NCI-H1105 (cell line): ENCODE data around the gene GPR39.
A peak's percentile ranks its signal among the peaks of the same experiment; 100 is the strongest.
"Not testable (repeated sequence)": the region's sequence is repeated elsewhere in the genome, so short reads cannot be mapped to it uniquely, and the experiment has no call there.

Experiments
- DNase-seq: peaks from one replicate; lab custom pipeline; 2025; lab: John Stamatoyannopoulos, UW

GPR39 gene

GRCh38 chr2:132416723-132417395 lies at the start of gene GPR39:
TSS of gene GPR39 (plus strand) at chr2:132416805.
- DNase-seq, result no peak

- DNase-seq, result no peak
Measured at GRCh38 chr2:132368191-132368590, 48.4 kb upstream of the GPR39 start.

DNA sequence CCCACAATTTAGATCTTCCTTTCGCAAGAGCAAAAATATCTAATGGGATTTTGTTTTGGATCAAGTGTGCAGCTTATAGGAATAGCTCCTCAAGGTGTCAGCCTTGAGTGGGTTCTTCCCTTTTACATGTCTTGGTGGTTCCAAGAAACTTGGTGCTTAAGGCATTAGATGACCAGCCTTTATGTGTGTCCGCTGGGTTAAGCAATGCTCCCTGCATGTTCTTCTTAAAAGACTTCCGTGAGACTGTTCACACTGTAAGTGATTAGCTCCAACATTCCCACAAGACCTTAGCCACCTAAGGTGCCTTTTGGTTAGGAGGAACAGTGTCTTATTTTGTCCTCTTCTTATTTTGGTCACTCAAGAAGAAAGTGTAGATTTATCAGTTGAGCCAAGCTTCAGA lies 44.3 kb upstream of the GPR39 start:
- DNase-seq, result no peak

DNA sequence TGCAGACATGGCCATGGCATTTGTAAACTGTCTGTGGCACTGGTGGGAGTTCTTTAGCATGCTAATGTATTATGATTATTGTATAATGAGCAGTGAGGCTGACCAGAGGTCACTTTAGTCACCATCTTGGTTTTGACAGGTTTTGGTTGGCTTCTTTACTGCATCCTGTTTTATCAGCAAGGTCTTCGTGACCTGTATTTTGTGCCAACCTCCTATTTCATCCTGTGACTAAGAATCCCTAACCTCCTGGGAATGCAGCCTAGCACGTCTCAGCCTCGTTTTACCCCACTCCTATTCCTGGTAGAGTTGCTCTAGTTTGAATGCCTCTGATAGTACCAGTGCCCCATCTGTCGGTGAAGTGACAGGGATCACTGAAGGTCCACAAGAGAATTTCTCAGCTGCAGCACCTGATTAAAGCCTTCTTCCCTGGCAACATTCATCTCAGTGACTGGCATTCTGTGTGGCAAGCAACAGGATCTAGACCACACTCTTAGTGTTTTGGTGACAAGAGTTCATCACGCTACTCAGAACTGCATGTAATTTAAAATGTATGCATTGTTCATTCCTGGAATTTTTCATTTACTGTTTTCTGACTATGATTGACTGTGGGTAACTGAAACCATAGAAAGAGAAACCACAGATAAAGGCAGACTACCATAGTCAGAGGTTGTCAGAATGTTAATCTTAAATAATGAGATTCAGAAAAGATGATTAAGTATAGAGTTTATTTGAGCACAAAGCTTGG lies 43.0 kb upstream of the GPR39 start:
- DNase-seq, result no peak

DNA sequence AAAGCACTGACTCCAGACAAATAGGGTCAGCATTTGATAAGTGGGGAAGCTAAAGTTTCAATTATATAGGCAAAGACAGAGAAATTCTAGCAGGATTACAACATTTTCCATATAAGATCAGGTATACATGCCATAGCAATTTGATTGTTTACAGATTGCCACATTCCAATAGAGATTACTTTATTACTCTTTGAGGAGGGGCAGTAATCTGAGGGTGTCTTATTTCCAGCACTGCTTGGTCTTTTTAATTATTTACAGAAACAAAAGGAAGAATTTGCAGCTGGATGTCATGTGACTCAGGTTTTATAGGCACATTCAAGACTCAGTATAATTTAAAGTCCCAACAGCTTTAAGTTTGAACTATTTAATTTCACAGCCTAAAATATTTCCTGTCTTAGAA lies 42.5 kb upstream of the GPR39 start:
- no peak for DNase-seq

DNA sequence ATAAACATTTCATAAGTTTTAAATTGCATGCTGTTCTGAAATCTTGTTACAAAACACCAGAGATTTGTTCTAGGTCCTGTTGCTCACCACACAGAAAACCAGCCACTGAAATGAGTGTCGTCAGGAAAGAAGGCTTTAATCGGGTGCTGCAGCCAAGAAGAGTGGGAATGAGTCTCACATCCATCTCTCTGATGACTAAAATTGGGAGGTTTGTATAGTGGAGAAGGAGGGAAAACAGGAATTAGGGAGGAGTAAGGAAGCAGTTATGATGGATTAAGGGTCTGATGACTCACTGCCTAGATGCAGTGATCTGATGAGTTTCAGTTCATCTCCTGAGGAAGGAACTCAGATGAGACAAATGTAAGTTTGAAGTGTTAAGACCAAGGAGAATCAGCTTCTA lies 42.1 kb upstream of the GPR39 start:
- no peak for DNase-seq

GRCh38 chr2:132374961-132375360 lies 41.6 kb upstream of the GPR39 start:
- DNase-seq, result peak; percentile 56

DNA sequence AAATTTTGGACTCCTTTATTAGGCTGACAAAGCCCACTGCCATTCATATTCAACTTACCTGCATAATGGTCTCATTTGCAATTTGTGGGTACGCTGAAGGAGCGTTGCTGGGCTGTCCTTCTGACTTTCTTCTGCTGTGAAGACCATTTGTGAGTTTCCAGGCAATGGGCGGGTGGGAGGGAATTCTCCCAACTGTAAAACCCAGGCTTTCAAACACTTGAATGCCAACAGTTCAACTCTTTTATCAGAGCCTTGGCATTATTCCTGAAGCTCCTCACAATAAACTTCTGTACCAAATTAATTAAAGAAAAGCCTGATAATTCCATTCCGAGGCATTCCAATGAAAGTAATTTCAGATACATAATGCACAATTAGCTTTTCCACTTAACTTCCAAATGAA lies 35.2 kb upstream of the GPR39 start:
- DNase-seq, result no peak

DNA sequence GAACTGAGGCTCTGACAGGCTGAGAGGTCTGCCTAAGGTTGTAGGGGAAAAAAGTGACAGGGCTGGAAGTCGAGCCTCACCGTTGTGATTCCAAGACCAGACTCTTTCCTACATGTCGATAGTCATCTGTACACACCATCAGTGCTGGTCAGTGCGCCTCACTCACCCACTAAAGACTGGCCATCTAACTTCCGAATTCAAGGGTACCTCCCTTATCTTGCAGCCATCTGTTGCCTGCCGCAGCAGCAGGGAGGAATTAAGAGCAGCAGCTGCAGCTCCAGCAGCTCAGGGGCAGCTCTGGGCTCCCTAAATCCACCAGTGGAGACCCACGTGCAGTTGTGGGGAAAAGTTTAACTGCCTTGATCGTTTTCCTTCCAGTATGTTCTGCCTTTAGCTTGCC lies 32.6 kb upstream of the GPR39 start:
- DNase-seq, result no peak

DNA sequence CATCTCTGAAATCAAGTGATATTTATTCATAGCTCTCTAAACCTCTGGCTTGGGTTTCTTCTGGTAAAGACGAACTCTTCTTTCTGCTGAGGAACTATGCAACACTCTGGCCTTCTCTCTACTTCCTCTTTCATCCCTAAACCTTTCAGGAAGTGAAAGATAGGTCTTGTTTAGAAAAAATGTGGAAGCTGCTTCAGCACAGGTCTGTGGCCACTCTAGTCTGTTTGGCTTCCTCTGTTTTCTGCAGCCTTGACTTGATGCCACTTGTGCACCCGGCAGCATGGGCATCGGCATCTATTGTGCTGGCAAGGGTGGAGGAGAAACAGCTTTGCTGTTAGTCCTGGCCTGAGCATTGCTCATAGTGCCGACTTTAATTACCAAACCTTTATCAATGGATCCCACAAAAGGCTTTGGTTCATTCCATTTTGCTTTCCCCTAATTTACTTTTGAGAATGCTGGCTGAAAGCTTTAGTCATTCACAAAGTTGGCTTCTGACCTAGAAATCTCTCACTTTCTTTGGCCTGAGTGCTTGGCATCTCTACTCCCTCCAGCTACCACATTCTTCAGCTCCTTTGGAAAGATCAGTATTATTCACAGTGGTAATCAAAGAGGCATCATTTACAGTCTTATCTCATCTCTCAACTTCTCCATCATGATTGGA lies 32.0 kb upstream of the GPR39 start:
- DNase-seq, result no peak

DNA sequence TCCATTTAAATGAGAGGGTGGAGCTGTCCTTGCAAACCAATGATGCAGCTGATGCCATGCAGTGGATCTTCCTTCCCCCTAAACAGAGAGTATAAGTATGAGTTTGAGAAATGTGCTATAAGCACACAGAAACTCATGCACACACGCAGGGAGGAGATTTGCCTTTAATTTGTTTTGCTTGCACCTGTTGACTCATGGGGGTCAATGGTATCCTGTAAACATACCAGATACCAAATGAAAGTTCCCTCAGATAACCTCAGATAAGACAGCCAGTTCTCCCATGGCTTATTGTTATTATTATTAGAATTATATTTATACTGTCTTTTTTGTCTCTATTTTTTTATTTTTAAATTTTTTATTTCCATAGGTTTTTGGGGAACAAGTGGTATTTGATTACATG lies 29.5 kb upstream of the GPR39 start:
- no peak for DNase-seq

DNA sequence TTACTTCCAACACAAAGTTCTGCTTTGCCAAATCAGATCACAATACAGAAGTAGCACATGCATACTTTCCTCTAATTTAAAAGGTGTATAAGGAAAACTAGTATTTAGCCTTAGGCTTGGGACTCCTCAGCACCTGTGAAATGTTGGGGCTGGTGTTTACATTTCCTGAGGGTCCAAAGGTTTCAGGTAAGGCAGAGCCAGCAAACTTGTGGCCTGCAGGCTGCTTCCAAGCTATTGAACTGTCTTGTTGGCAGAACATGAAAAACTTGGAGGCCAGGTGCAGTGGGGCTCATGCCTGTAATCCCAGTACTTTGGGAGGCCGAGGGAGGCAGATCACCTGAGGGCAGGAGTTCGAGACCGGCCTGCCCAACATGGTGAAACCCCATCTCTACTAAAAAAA lies 26.5 kb upstream of the GPR39 start:
- no peak for DNase-seq

DNA sequence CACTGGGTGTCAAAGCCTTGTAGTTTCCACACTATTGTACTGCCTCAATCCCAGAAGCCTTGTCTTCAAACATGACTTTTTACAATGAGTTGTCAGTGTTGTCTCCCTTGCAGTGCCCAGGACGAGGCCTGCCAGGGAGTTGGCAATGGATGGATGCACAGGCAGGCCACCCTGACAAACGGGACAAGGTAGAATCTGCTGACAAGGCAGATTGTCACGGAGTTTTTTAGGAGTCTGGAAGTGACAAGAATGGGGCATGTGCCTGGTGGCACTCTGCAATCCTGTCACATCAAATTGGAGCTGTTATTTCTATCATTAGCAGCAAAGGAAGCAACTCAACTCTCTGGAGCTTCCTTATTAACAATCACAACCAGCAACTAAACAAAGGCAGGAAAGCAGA lies 25.2 kb upstream of the GPR39 start:
- no peak for DNase-seq

DNA sequence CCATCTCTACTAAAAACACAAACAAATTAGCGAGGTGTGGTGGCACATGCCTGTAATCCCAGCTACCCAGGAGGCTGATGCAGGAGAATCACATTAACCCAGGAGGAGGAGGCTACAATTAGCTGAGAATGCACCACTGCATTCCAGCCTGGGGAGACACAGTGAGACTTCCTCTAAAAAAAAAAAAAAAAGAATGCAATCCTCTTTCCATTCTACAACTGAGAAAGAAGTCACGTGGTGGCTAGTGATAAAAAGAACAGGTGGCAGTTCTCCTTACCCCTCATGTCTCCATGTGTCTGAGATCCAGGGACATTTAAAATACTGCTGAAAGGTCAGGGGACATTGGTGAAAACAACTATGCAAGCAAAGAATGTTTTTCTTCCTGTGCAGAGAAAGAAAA lies 24.4 kb upstream of the GPR39 start:
- DNase-seq, result no peak

GRCh38 chr2:132392879-132393278 lies 23.7 kb upstream of the GPR39 start:
- DNase-seq, result no peak

DNA sequence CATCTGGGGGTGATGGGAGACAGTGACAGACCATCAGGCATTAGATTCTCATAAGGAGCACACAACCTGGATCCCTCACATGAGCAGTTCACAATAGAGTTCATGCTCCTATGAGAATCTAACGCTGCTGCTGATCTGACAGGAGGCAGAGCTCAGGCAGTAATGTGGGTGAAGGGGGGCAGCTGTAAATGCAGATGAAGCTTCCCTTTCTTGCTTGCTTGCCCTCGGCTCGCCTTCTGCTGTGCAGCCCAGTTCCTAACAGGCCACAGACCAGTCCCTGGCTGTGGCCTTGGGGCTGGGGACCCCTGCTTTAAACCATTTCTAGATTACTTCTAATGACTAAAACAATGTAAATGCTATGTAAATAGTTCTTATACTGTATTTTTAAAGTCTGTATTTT lies 19.6 kb upstream of the GPR39 start:
- DNase-seq, result not testable (repeated sequence)

DNA sequence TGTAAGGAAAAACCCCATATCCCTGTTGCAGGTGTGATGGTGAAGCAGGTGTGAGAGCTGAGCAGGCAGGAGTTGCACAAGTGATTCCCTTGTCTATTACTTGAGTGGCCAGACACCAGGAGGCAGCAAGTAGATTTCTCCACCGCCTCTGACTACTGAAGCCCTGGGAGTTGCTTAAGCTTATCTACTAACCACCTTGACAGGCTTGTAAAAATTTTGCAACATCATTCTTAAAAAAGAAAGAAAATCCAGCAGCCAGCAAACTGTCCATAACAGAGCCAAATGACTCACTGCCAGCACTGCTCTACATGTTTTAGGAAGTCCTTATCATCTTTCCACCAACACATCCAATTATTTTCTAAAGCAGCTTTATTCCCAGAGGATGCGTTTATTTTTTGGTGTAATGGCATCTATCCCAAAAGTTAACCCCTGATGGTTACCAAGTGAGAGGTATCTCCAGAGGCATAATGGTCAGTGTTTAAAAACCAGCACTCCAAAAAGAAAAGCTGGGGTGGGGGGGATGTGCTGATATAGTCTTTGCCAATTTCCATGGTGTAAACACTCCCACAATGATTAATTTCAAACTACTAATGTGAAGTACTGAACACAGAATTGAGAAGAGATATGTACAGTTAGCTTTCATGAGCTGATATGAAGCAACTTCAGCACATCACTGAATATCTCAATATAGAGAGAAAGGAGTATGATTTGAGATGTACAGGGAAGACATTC lies 16.3 kb upstream of the GPR39 start:
- DNase-seq, result no peak

DNA sequence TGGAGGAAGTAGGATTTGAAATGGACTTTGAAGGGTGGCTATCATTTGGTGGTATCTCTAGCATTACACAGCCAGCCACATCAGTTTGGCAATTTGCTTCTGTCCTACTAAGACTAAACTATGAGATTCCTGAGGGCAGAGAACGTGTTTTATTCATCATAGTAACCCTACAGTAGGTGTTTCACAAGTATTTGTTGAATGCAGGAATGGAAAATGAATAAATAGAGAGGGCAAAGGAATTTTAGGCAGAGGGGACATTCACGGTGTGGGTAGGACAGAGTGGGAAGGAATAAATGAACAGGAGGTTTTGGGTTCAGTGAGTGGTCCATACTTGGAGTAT lies 15.7 kb upstream of the GPR39 start:
- DNase-seq, result no peak

DNA sequence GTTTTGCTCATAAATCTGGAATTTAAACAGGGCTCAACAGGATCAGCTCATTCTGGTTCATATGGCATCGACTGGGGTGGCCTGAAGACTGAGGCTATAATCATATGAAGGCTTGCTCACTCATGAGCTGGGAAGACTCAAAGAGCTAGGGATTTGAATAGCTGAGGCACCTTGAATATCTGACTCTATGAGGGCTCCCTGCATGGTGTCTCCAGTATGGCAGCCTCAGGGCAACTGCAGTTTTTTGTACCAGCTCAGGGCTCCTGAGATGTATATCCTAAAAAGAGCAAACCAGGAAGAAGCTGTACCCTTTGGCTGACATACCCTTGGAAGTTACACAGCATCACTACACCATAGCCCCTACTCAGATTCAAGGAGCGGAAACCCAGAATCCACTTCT lies 15.3 kb upstream of the GPR39 start:
- no peak for DNase-seq

DNA sequence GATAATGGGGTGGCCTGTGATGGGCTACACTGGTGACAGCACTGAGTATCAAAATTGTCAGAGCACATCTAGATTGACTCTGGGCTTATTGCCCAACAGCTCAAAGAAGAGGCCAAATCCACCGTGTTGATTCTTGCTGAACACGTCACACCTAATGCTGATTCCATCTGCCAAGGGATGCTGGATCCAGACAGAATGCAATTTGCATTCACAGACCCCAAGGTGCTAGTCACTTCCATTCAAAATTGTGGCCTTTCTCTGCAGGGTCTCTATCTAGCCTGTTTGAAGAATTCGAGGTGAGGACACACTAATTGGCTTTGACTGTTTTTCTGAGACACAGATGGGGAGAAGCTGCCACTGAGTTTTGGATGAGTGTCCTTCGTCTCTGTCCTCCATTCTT lies 13.5 kb upstream of the GPR39 start:
- no peak for DNase-seq

- DNase-seq, result no peak
Measured at GRCh38 chr2:132404056-132404455, 12.5 kb upstream of the GPR39 start.

- no peak for DNase-seq
Measured at GRCh38 chr2:132407784-132408183, 8.8 kb upstream of the GPR39 start.

DNA sequence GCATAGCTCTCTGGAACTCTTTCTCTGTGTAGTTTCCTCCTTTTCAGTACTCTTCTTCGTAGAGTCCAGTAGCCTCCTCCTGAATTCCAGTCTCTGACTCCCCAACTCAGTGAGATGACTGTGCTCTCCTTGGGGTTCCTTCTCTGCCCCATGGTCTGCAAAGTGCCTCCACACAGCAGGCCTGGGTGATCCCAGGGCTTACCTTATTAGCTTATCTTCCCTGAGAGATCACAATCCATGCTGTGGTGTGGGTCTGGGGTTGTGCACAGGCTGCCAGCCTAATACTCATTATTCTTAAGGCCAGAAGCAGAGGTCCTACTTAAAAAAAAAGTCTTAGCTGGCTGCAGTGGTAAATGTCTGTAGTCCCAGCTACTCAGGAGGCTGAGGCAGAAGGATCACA lies 4.6 kb upstream of the GPR39 start:
- DNase-seq, result no peak
